Right renal cortex interstitium (tissue), 3 donors: Measurements from ENCODE around the gene SORCS2. TPM values are rescaled to one million over a fixed set of nuclear protein-coding genes. Genes with fewer than 3 reads are reported as not detected.
A peak's percentile ranks its signal among the peaks of the same experiment; 100 is the strongest.

Experiments used
- DNase-seq, 3 donors: peaks; one replicate each; pipeline ENCODE4 v3.0.0-alpha.2; 2013; ENCODE audit warnings: low read depth in 3 of 3, low spot score in 2 of 3
- polyA plus RNA-seq, 3 donors: library from polyadenylated mRNA; unstranded; fragments of 120-200 nt; gene quantifications; one replicate each; pipeline ENCODE4 v1.2.1, GENCODE V29; 2013; ENCODE audit not compliant: insufficient read length in 3 of 3

Gene SORCS2
- polyA plus RNA-seq, 3 donors: 6.6 to 7.9 (median 7.0) TPM

DNA sequence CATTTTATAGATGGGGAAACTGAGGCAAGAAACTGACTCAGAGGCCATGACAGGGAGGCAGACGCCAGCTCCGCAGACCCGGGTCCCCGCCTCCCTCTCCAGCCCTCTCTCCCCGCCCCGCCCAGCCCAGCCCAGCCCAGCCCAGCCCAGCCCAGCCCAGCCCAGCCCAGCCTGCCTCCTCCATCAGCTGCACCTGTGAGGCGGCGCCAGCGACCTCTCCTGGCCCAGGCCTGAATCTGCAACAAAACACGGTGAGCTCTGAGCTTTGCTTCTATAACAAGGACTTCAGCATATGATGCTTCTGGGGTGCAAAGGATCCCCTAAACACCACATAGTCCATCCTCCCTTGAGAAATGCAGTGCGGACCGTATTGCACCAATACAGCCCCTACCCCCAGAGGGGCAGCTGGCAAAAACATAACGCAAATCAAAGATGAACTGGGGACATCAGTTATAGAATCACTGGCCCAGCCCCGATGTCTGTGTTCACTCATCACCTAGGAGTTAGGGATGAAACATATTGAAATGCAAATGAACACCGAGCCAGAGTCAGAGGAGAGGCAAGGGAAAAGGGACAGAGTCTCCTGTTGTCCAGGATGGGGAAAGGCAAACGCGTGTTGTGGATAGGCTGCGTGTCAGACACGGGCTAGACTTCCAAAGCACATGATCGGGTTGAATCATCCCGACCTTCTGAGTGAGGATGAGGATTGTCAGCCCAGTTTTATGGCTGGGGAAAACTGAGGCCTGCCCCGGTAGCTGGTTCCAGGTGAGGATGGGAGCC is 458.5 kb downstream of the SORCS2 start:
- DNase-seq: no peak

DNA sequence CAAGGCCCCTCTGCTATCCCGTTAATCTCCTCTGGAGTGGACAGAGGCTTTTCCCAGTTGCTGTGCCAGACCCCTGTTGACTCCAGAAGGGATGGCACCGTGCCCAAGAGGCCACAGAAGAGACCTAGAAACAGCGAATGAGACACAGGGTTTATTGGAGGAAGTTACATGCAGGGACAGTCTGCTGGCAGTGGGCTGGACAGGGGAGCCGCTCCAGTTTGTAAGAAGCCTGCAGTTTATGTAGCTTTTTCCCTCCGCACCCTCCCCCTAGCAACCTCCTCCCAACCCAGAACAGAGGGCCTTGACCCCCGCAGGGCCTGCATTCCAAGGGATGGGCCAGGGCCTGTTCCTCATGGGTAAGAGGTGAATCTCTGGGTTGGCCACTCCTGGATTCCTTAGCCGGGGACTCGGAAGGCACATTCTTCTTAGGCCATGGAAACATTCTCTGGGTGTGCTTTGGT is 459.2 kb downstream of the SORCS2 start:
- DNase-seq: no peak

DNA sequence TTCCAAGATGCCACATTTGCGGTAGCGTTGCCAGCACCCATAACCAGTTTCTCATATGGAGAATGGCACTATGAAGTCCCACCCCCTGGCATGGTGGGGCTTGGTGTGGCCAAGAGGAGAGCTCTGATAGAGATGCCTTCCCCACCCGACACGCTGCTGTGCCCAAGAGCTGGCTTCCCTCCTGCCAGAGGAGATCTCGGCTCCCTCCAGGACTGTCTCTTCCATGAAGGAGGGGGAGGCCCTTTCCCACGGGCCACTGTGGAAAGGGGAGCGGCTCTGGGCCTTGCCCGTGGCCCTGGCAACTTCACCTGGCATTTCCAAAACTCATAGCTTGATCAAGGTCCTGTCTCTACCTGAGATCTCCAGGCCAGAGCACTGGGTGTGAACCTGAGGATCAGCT is 459.7 kb downstream of the SORCS2 start:
- DNase-seq: no peak

DNA sequence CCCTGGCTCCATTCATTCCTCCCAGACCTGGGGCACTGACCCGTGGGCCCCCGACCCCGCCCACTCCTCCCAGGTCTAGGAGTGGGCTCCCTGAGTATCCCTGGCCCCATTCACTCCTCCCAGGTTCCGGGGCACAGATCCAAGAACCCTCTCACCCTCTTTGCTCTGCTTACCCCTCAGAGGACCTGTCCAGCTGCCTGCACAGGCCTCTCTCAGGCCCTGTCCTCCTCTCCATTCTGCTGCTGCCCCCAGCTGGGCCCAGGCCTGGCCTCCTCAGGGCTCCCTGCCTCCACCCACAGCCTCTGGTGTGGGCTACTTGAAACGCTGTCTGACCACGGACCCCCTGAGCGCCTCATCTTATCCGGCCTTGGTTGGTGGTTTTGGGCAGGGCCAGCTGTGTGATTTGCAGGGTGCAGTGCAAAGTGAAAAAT is 460.1 kb downstream of the SORCS2 start:
- DNase-seq: no peak

DNA sequence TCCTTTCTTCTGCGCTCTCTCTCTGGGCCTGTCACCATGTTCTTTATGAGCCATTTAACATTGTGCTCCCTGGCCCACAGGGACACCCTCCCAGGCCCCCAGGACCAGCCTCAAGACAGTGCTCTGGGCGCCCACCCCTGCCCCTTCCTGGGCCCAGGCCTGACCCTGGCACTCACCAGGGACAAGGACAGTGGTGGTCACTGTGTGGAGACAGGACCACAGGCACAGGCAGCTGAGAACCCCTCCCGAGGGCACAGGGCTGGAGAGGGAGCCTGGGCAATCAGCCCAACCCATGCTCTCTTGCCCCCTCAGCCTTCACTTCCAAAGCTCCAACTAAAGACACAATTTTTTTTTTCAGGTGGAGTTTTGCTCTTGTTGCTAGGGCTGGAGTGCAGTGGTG is 460.6 kb downstream of the SORCS2 start:
- DNase-seq: no peak

DNA sequence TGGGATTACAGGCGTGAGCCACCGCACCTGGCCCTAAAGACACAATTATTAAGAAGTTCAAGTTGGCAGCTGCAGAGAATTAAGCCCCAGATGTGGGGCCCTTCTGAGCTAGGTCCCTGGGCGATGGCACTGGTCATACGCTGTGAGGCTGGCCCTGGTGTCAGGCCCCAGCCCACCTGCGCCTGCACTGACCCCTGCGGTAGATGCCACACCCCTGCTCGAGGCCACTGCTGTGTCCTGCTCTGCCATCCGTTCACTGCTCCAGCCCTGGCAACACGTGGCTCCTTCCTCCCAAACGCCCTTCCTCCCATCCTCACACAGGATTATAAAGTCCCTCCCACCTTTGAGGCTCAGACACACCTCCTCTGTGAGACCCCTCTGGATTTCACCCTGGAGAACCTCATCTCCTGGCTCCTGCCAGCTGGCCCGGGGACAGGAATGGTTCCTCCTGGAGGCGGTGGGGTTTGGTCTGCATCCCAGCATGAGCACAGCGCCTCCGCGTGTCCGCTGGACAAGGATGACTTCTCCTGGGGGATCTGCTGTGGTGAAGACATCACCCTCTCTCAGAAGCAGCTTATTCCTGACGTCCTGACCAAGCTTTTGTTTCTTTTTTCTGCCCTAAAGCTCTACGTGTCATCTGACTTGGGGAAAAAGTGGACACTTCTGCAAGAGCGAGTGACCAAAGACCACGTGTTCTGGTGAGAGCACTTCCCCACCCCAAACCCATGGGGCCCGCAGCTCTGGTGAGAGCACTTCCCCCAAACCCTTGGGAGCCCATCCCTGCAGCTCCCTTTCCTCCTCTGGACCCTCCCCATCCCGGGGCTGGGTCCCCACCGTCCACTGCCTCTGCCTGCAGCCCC is 461.4 kb downstream of the SORCS2 start:
- no peak for DNase-seq

DNA sequence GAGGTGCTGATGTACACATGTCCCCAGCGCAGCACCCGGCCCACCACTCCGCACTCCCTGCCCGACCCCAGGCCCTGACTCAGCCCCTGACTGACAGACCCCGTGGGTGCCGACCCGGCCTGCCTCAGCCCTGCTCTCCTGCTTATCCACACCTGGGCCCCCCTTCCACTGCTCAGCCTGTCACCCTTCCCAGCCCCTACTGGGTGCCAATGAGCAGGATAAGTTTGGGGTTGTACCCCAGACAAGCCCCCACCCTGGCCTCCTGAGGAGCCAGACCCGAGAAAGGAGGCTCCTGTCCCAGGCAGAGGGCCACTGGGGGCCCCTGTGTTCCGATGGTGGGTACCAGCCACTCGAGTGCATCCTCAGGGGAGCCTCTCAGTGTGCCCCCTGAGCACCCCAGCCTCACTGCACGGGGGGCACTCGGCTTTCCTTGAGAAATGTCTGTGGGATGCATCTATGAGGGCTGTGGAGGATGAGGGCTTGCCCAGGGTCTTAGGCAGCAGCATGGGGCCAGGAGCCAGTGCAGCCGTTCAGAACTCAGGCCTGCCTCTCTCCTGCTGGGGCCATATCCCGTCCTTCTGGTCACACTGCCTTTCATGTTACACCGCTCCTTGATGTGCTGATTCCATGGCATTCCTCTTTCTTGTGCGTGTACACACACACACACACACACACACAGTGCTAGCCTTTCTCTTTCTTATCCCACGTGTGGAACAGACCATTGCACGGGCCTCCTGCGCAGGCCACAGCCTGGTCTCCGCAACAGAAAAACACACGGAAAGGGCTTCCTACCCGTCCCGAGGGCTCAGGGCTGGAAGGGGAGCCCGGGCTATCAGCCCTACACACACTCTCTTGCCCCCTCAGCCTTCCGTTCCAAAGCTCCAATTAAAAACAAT is 462.5 kb downstream of the SORCS2 start:
- no peak for DNase-seq

DNA sequence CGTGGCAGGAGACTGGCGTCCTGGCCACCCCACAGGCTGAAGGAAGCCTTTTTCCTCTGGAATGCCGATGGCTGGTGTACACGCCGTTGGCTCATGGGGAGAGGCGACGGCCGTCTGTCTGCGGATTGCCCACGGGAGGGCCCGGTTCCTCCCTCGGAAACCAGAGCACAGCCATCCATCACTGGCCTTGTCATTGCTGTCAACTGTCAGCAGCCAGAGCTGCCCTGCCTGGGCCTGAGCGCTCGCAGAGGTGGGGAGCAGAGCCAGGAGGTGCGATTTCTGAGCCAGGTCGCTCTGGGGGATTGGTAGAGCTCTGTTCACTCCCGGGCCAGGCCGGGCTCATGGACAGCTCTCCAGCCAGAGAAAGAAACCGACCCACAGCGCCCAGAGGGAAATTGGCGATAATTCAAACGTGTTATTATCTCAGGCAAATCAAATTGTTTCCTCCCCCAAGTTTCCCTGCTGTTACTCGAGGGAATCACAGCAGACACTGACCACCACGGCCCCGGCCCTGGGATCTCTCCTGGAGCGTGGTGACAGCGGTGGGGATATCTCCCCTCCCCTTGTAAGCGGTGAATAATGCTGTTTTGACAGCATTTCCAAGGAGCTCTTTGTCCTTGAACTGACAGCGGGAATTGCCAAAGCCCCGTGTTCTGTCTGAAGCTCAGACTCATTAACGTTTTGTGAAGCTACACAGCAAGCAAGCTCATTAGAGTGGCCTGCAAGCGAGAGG is 463.3 kb downstream of the SORCS2 start:
- DNase-seq: peak in 1 of 3 donors; percentile 46

DNA sequence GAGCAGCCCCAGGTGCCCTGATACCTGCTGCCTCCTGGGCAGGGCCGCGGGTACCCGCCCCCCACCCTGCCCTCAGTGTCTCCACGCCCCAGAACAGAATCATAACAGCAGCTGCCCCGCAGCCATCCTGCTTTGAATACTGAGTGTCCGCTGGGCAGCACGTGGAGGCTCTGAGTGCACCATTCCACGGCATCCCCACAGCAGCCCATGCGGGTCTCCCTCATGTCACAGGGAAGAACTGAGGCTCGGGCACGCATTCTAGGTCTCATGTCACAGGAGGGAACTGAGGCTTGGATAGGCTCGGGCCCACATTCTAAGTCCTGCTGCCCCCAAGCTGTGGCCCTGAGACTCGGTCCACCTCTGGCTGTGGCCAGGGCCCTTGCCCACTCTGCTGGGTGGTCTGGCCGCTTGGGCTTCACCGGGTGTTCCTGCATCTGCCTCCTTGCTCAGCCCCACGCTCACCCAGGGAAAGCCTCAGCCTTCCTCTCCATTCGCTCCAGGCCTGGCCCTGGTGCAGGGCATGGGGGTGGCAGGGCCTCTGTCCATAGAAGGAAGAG is 464.0 kb downstream of the SORCS2 start:
- no peak for DNase-seq

DNA sequence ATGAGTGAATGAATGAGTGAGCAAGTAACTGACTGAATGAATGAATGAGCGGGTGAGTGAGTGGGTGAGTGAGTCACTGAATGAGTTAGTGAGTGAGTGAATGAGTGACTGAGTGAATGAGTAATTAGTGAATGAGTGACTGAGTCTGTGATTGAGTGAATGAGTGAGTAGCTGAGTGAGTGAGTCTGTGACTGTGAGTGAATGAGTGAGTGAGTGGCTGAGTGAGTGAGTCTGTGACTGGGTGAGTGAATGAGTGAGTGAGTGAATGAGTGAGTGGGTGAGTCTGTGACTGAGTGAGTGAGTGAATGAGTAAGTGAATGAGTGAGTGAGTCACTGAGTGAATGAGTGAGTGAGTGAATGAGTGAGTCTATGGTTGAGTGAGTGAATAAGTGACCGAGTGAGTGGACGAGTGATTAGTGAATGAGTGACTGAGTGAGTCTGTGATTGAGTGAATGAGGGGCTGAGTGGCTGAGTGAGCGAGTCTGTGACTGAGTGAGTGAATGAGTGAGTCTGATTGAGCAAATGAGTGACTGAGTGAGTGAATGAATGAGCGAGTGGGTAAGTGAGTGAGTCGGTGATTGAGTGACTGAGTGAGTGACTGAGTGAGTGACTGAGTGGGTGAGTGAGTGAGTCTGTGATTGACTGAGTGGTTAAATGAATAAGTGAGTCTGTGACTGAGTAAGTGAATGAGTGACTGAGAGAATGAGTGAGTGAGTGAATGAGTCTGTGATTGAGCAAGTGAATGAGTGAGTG is 465.4 kb downstream of the SORCS2 start:
- DNase-seq: no peak

DNA sequence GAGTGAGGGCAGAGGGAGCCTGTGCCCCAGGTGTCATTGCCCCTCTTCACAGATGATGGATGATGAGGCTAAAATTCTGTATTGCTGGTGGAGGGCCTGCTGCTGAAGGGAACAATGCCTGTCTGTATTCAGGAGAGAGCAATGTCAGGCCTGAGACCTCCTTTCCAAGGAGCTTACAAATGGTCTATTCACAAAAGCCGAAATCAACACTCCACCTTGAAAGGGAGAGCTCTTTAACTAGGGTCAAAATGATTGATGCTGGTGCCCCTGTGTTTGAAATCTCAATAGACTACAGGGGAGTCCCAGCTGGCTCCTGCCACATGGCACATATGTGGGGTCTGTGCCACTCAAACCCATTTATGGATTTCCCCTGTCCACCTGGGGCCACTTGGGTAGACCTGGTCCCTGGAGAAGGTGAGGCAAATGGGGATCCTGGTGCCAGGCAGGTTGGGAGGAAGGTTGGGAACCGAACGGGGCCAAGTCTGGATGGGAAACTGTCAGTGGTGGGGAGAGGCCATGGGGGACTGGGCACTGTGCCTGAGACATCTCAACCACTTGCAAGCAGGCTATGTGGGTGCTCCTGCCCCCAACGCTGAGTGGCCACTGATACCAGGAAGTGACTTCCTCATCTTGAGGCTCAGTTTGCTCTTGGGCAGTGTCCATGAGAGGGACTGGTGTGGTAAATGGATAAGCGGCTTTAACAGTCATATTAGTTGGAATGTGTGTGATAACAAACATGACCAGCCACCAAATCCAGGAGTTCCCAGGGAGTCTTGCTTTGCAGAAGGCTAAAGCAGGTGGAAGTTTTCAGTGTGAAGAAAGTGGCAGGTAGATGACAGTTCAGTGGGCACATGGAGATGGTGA is 466.2 kb downstream of the SORCS2 start:
- DNase-seq: no peak

DNA sequence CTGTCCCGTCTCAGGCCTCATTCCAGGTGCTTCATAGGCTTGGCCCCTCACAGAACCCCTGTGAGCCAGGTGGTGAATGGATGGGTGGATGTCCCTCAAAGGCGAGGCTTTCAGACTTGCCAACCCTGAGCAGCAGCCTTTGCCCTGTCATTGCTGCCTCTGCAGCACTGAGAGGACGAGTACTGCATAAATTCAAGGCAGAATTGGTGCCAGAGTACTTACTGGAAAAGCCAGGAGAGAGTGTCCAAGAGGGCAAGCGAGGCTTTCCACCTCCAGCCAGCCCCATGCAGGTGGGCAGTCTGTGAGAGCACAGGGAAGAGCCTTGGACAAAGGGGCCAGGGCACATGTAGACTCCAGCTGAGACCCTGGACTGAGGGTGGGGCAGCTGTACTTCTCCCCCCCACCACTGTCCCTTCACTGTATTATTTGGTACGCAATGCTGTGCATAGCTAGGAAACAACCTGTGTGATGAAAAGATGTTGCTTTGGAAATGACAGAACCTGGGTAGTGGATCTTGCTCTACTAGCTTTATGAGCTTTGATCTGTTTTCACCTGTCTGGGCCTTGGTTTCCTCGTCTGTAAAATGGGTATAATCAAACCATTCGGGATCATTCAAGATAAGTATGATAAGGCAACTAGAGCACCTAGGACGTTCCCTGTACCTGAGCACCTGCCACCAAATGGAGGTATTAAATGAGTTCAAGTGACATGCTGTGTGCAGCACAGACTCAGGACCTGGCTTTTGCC is 467.3 kb downstream of the SORCS2 start:
- no peak for DNase-seq

DNA sequence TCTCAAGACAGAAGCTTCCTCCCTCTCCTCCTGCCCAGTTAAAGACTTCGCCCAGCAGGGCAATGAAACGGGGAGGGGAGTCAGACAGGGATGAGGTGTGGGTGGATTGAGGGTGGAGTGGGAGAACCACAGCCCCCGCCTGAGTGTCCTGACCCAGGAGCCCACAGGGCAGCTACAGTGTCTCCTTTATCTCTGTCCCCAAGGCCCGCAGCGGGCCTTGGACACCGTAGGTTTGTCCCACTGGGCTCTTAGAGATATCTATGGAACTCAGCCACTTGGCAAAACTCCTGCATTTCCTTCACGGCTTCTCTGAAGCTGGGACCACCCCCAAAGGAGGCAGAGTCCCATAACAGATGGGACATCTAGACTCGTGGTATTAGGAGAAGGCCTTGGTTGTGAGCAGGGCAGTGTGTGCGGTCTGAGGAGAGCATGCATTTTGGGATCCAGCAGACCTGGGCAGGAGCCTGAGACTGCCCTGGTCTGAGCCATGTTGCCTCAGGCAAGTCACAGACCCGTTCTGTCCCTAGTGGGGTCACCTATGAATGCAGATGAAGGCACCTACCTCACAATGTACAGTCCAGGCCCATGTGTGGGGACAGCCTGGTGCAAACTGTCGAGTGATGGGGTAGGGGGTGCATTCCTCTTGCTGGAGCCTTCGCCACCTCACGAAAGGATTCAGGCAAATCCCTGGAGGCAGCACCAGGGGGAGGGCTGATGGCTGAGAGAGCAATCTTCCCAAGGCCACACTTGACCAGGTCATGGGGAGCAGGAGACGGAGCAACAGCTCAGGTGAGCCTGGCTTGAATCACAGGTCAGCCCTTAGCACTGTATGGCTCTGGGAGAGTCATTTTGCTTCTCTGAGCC is 468.1 kb downstream of the SORCS2 start:
- DNase-seq: no peak

DNA sequence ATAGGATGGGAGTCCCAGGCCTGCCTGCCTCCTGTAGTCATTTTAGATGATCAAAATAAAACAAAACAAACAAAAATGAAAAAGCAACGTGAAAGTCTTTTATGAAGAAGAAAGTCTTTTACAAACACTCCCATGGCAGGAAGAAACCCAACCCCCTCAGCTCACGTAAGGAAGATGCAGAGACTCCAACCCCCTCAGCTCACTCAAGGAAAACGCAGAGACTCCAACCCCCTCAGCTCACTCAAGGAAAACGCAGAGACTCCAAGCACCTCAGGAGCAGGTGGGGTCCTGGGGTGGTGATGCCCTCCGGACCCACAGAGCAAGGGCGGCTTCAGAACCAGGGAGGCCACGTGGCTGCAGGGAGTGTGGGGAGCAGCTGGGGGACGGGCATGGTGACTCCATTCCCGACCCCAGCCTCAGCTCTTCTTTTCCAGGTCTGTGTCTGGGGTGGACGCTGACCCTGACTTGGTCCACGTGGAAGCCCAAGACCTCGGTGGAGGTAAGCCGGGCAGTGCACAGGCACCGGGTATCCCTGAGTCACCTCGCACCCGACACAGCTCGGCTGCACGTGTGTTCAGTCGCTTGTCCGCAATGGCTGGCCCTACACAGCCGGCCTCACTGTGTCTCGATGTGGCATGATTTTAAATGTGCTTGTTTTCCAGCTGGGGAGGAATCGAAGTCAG is 468.9 kb downstream of the SORCS2 start:
- DNase-seq: no peak

DNA sequence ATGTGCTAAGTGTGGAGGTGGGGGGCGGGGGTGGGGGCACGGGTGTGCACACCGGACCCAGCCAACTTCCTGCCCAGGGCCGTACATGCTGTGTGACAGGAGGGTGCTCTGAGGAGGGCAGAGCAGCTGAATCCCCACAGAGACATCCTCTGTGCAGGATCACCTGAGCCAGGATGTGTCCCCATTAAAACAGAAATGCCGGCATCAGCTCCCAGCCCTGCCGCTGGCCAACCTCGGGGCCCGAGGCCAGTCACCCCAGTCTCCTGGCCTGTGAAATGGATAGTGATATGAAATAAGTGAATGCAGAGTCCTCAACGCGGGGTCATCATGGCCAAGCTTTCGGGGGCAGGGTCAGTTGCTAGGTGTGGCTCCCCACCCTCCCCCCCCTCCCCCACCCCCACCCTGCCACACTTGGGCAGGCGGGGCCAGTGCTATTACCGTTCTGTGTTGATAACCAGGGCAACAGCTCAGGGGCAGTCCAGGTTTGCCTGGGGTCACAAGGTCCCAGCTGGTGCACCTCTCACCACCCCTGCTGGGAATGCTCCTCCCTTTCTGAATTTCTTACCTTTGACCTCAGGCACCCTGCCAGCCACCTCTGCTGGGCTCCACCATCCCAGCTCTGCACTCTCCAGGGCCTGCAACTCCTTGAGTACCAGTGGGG is 469.6 kb downstream of the SORCS2 start:
- DNase-seq: no peak

DNA sequence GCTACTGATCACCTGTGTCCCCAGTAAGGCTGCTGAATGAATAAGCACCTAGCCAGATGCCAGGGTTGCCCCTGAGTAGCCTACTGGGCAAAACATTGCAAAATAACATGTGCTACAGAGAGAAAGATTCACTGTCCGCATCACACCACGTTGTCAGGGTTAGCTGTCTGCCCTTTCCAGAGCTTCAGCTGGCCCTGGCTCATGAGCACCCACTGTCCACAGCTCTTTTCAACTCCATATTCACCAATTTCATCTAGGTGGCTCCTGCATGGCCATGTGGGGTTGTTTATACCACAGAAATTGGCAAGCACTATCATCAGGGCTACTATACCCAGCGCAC is 470.1 kb downstream of the SORCS2 start:
- no peak for DNase-seq
